ENCODE results near the gene GLP1R.

GLP1R gene

DNA sequence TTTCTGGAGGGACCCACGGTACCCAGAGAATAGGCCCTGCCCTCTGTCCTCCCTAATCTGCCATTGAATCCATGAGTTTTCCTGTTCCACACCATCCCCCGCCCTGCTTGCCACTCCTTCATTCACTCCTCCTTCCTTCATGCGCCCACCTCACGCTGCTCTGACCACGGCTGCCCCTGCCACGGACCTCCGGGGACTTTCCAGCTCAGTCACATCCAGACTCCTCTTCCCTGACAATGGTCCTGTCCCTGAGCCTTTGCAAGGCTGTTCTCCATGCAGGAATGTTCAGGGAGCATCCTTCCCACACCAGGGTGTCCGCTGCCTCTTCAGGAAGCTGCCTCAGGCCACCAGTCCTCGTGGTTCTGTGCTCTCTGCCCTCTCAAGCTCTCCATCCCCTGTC is 25.9 kb downstream of the GLP1R start:
- no peak overlapping the region for H3K27ac ChIP-seq (ENCODE audit: low read depth, low read length, poor library complexity, severe bottlenecking)
- TF ChIP-seq CTCF (IDR thresholded peaks at IDR 0.05; ENCODE audit: low read length): no peak
- no peak for TF ChIP-seq EZH2 (IDR thresholded peaks at IDR 0.05; ENCODE audit: borderline replicate concordance, low read length)
- no peak overlapping the region for H3K4me2 ChIP-seq (ENCODE audit: low read length)
- no peaks in the 10 kb centered on the region for H3K4me1 ChIP-seq (ENCODE audit: insufficient read depth, low read length, severe bottlenecking)
- H3K36me3 ChIP-seq (ENCODE audit: insufficient read depth, low read length): no peaks in the 10 kb centered on the region
- H3K79me2 ChIP-seq (ENCODE audit: insufficient read depth, low read length): no peaks in the 10 kb centered on the region
- H3K27me3 ChIP-seq (ENCODE audit: insufficient read depth, low read length): no peaks in the 10 kb centered on the region
- no peaks in the 10 kb centered on the region for H3K9me3 ChIP-seq (ENCODE audit: low read length)
- no peak overlapping the region for H3K4me3 ChIP-seq (ENCODE audit: low read depth, low read length, poor library complexity, severe bottlenecking)
- H4K20me1 ChIP-seq (ENCODE audit: insufficient read depth, low read length): no peaks in the 10 kb centered on the region
- H2AFZ ChIP-seq (ENCODE audit: low read length): no peak overlapping the region
- no peaks in the 10 kb centered on the region for H3K9me2 ChIP-seq (ENCODE audit: low read depth, low read length)
- no peak overlapping the region for H3K9ac ChIP-seq (ENCODE audit: low read length)
- H3F3A ChIP-seq (ENCODE audit: insufficient read depth, low read length): no peaks in the 10 kb centered on the region

DNA sequence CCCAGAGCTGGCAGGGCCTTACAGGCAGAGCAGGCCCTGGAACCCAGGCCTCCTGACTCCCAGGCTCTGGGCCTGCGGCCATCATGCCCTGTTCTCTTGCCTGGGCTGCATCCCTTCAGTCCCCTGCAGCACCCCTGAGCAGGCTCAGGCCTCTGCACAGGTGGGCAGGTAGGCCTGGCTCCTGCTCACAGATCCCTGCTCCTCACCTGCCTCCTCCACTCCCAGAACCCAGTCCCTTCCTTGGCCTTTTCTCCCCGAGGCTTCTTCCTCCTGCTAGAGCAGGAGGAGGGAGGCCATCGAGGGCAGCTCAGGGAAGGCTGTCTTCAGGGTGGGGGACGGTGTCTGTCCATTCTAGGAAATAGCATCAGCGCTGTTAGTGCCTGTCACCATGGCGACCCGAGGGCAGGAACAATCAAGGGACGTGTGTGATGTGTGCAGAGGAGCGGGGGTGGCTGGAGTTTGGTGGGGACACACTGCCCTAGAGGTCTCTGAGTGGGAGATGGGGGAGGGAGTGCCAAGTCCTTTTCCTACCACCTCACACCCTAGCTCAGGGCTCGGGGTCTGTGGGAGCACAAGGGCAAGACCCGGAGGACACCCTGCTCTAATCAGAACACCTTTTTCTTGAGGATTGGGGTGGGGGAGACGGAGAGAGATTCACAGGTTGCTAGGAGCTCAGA is 26.6 kb downstream of the GLP1R start:
- Histone ChIP-seq H2AFZ (ENCODE audit: low read length) (no peak overlapping the region), H3K79me2 (ENCODE audit: insufficient read depth, low read length) (no peaks in the 10 kb centered on the region), H3K9me2 (ENCODE audit: low read depth, low read length) (no peaks in the 10 kb centered on the region), H3K27me3 (ENCODE audit: insufficient read depth, low read length) (no peaks in the 10 kb centered on the region), H3K4me1 (ENCODE audit: insufficient read depth, low read length, severe bottlenecking) (no peaks in the 10 kb centered on the region), H3K4me2 (ENCODE audit: low read length) (no peak overlapping the region), H4K20me1 (ENCODE audit: insufficient read depth, low read length) (no peaks in the 10 kb centered on the region), H3K36me3 (ENCODE audit: insufficient read depth, low read length) (no peaks in the 10 kb centered on the region), H3K27ac (ENCODE audit: low read depth, low read length, poor library complexity, severe bottlenecking) (no peak overlapping the region), H3K4me3 (ENCODE audit: low read depth, low read length, poor library complexity, severe bottlenecking) (no peak overlapping the region), H3K9ac (ENCODE audit: low read length) (no peak overlapping the region), H3F3A (ENCODE audit: insufficient read depth, low read length) (no peaks in the 10 kb centered on the region), H3K9me3 (ENCODE audit: low read length) (no peaks in the 10 kb centered on the region)
- TF ChIP-seq CTCF (IDR thresholded peaks at IDR 0.05; ENCODE audit: low read length) (no peak), EZH2 (IDR thresholded peaks at IDR 0.05; ENCODE audit: borderline replicate concordance, low read length) (no peak)

GRCh38 chr6:39075807-39076622 is 27.4 kb downstream of the GLP1R start:
- Histone ChIP-seq H3K9ac (ENCODE audit: low read length) (no peak overlapping the region), H4K20me1 (ENCODE audit: insufficient read depth, low read length) (no peaks in the 10 kb centered on the region), H3K36me3 (ENCODE audit: insufficient read depth, low read length) (no peaks in the 10 kb centered on the region), H3K4me1 (ENCODE audit: insufficient read depth, low read length, severe bottlenecking) (no peaks in the 10 kb centered on the region), H2AFZ (ENCODE audit: low read length) (no peak overlapping the region), H3K79me2 (ENCODE audit: insufficient read depth, low read length) (no peaks in the 10 kb centered on the region), H3K9me3 (ENCODE audit: low read length) (no peaks in the 10 kb centered on the region), H3K4me3 (ENCODE audit: low read depth, low read length, poor library complexity, severe bottlenecking) (no peak overlapping the region), H3K4me2 (ENCODE audit: low read length) (no peak overlapping the region), H3K27me3 (ENCODE audit: insufficient read depth, low read length) (no peaks in the 10 kb centered on the region), H3F3A (ENCODE audit: insufficient read depth, low read length) (no peaks in the 10 kb centered on the region), H3K9me2 (ENCODE audit: low read depth, low read length) (no peaks in the 10 kb centered on the region), H3K27ac (ENCODE audit: low read depth, low read length, poor library complexity, severe bottlenecking) (no peak overlapping the region)
- TF ChIP-seq EZH2 (IDR thresholded peaks at IDR 0.05; ENCODE audit: borderline replicate concordance, low read length) (no peak), CTCF (IDR thresholded peaks at IDR 0.05; ENCODE audit: low read length) (no peak)

All from OCI-LY1 (cell line).